Fibroblast of villous mesenchyme (primary cell): ENCODE measurements around the gene HOXB6. TPM values are rescaled to one million over a fixed set of nuclear protein-coding genes. Genes with fewer than 3 reads are reported as not detected.

Experiments used
- DNase-seq: peaks from one replicate; pipeline ENCODE4 v3.0.0-alpha.2; 2010; ENCODE audit warnings: low read depth
- H3K4me3 ChIP-seq: 2 replicates; pipeline ENCODE4 v1.5.1; 2011; ENCODE audit warnings: low read depth, mild to moderate bottlenecking, low read length
- total RNA-seq: library from RNA; depleted of rRNA; stranded (reverse); fragments of >200 nt; gene quantifications from 2 replicates; pipeline ENCODE4 v1.2.3, GENCODE V29; 2012
- TF ChIP-seq, protein P1 (sequence below): IDR thresholded peaks from 2 replicates; pipeline ENCODE4 v1.5.1; 2012; ENCODE audit warnings: low read depth, mild to moderate bottlenecking, low read length; ENCODE audit not compliant: insufficient read depth

HOXB6 gene
- 1.3 and 1.6 TPM in 2 replicates for total RNA-seq

DNA sequence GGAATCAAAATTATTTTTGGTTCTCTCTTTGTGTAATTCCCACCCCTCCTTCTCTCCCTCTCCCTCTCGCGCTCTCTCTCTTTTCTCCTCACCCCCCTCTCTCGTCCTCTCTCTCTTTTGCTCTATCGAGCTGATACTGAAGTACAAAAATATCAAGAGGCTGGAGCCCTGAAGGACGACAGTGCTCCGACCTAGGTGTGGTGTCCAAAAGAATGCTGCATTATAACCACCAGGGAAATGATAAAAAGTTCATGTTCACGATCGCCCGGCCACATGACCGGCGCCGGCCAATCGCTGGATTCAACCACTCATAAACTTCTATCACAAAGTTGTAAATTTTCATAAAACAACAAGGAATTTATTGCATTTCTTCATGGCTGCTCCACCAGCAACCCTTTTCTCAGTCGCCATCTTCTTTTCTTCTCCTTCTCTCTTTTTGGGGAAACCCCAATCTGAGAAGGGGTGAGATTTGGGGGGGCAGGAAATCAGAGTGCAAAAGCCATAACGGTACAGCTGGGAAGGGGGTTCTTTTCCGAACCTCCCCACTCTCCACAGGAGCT, at the start of gene HOXB6:
Gene HOXB6, minus strand, starts transcription at position 217 of the 560 bp plus-strand sequence. CDS start 6,836 bp downstream, outside the sequence.
- DNase-seq: no peak
- TF ChIP-seq, protein P1, sequence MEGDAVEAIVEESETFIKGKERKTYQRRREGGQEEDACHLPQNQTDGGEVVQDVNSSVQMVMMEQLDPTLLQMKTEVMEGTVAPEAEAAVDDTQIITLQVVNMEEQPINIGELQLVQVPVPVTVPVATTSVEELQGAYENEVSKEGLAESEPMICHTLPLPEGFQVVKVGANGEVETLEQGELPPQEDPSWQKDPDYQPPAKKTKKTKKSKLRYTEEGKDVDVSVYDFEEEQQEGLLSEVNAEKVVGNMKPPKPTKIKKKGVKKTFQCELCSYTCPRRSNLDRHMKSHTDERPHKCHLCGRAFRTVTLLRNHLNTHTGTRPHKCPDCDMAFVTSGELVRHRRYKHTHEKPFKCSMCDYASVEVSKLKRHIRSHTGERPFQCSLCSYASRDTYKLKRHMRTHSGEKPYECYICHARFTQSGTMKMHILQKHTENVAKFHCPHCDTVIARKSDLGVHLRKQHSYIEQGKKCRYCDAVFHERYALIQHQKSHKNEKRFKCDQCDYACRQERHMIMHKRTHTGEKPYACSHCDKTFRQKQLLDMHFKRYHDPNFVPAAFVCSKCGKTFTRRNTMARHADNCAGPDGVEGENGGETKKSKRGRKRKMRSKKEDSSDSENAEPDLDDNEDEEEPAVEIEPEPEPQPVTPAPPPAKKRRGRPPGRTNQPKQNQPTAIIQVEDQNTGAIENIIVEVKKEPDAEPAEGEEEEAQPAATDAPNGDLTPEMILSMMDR: no peak
- peak within 1 kb of the TSS; percentile 50 for H3K4me3 ChIP-seq

DNA sequence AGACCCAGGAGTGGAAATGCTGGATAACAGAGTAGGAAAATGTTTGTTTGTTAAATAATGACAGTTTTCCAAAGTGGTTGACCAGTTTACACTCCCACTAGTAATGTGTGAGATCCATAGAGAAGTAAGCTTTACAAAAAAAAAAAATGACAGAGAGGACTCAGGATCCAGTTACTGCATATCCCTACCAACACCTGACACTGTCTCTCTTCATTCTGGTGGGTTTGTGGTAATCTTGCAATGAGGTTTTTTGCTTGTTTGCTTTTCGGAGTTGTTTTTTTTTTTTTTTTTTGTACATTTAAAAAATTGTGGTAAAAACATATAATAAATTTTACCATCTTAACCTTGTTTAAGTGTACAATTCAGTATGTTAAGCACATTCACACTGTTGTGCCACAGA, 45.0 kb upstream of the HOXB6 start:
- no peak overlapping the region for H3K4me3 ChIP-seq
- DNase-seq: no peak

DNA sequence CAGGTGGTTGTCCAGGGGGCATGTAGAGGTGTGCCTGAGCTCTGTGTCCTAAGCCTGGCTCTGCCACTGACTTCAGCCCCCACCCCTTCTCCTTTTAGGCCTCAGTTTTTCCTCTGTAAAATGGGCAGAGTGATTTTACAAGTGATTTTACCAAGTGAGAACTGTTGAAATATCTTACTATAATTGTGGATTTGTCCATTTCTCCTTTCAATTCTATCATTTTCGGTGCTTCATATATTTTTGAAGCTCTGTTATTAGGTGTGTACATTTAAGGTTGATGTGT, 43.1 kb upstream of the HOXB6 start:
- DNase-seq: no peak
- no peak overlapping the region for H3K4me3 ChIP-seq
- TF ChIP-seq, protein P1: no peak

More for the DNA sequence above, 45.0 kb upstream of the HOXB6 start:
- TF ChIP-seq, protein P1: no peak

- no peak for DNase-seq
- peak overlapping the region; percentile 58 for H3K4me3 ChIP-seq
- TF ChIP-seq, protein P1: no peak
Measured at GRCh38 chr17:48647103-48647962, 42.5 kb upstream of the HOXB6 start.

- TF ChIP-seq, protein P1: no peak
- no peak for DNase-seq
- H3K4me3 ChIP-seq: no peak overlapping the region
Measured at GRCh38 chr17:48646183-48647102, 41.7 kb upstream of the HOXB6 start.

DNA sequence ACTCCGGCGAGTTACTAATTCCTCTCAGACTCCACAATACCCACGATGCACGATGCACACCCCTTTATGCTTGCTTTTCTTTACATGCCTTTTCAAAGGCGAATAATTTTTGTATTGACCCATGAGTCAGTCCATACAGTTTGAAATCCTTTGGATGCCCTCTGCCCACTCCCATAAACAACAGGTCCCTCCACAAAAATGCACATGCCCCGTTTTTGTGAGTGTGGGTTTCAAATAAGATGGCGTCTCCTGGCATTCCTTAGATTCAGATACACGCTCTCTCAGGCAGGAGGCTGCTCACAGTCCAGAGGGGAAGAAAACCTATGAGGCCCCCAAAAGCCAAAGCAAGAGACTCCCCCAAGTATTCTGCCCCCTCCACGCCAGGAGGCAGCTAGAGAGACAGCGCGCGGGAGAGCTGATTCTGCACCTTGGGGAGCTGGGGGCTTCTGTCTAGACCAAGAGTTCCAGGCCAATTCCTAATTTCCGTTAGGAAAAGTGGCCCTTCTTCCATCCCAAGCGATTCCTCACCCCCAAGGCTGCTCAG, 40.9 kb upstream of the HOXB6 start:
- TF ChIP-seq, protein P1: no peak
- no peak overlapping the region for H3K4me3 ChIP-seq
- DNase-seq: no peak
